Skin of body (tissue), 2 donors: ENCODE data around the gene CHI3L1. TPM values are rescaled to one million over a fixed set of nuclear protein-coding genes. Genes with fewer than 3 reads are reported as not detected.

Experiments used
- DNase-seq: peaks from one replicate; lab custom pipeline; 2025; lab: John Stamatoyannopoulos, UW
- total RNA-seq: library from RNA; depleted of rRNA; stranded (reverse); fragments of >200 nt; gene quantifications from one replicate; pipeline ENCODE4 v1.2.3, GENCODE V29; 2014

Gene CHI3L1
- total RNA-seq, 1 donor from 2014 or later: 42.2 TPM

DNA sequence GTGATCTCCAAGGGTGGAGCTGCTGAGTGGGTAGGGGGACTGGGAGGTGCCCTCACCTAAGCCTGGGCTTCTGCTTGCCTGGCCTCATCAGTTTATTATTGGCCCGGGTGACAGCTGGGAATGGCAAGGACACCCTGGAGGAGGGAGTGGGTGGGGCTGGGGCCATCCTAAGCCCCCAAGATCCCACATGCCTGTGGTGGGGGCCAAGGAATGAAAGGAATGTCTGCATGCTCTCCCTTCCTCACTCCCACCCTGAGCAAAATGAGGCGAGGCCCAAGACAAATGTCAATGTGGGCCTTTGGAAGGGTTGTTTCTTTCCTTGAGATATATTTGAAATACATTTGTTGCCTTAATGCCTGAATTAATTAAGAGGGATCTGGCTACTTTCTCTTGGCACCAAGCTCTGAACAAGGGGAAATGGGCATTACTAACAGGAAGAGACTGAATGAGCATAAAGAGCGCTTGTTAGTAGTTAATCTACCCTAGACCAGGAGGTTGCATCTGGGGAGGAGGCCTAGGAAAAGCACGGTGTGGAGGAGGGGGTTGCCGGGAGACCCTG, 19.7 kb upstream of the CHI3L1 start:
- DNase-seq: no peak

GRCh38 chr1:203204756-203205155, 18.3 kb upstream of the CHI3L1 start:
- no peak for DNase-seq

DNA sequence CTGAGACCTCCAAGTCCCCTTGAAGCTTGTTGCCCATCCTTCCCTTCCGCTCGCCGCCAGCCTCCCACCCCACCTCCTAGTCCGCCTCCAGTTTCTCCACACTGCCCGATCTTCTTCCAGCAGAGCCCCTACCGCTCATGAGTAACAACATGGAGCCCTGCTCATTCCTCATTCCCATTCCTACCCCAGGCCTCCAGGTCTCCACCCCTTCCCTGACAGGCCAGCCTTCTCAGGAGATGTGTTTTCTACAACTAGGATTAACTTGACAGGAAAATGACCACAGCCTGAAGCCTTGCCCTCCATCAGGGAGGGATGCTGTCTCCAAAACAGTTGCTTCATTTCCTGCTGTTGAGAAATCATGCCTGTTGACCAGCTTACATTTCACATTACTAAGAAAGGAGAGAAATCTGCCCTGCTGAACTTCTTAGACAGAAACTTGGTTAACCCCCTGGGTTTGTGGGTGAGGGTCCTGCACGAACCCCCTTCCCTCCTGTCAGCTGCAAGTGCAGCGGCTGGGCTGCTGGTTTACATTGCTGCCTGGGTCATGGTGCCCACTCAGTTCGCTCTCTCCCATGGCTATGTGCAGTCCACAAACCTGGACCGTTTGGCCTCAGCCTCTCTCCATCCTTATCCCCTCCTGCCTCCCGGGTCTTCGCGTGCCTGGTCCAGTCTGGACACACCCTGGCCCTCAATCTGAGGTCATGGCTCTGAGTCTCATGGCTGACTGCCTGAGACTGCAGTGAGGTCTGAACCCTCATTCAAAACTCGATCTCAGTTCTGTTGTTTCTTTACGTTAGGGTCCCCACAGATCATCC, 16.1 kb upstream of the CHI3L1 start:
- DNase-seq: no peak

GRCh38 chr1:203201516-203202205, 15.2 kb upstream of the CHI3L1 start:
- DNase-seq: no peak

DNA sequence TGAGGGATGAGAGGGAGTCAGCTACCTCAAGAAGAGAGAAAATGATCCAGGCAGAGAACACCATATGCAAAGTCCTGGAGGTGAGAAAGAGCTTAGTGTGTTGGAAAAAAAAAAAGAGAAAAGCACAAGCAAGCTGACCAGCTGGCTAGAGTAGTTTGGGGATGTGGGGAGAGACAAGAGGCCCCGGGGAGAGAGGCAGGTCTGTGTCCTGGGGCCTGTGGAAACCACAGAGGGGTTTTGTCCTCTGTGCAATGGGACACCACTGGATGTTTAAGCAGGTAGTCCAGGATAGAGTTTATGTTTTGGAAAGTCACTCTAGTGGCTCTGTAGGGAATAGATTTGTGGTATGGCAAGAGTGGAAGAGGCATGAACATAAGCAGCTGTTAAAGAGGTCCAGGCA, 14.4 kb upstream of the CHI3L1 start:
- DNase-seq: no peak

DNA sequence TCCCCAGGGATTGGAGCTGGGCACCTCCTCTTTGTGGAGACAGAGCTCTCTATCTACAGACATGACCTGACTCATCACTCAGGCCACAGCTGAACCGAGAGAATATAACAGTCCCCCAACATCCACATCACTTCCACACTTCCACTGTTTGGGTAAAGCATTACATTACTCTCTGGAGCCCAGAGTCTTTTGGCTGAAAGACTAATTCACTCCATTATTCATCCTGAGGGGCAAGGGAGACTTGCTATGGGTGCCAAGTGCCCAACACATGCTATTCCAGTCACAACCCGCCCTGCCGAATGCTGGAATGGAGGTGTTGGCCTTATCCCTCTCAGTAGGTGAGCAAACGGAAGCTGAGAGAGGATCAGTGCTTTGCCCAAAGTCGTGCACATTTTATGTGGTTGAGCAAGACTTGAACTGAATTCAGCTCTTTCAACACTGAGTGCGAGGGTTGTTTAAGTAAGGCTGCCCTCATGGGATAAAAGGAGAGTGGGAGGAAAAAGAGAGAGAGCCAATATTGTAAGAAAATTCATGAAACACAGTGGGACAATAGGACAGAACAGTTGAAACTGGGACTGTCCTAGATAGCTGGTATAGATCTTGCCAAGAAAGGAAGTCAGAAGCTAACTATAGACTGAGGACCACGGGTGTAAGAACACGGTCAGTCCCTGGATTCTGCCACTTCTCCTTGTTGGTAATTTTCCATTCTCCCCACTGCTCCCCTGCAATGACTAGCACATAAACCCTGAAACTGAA, 13.5 kb upstream of the CHI3L1 start:
- DNase-seq: no peak

DNA sequence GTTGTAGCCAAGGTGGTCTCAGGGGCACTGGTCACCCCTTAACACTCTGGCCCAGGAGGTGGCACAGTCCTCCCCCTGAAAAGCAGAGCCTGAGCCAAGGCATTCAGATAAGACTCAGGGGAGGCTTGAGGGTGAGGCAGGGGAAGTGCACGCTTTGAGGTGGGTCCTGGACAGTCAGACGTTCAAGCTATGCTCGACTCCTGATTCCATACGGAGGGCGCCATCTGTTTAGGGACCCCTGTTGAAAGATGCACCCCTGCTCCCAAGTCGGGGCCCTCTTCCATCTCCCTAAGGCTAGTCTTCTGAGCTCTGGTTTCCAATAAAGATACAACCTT, 12.9 kb upstream of the CHI3L1 start:
- no peak for DNase-seq

GRCh38 chr1:203199002-203199401, 12.5 kb upstream of the CHI3L1 start:
- no peak for DNase-seq

GRCh38 chr1:203197625-203198024, 11.1 kb upstream of the CHI3L1 start:
- no peak for DNase-seq

DNA sequence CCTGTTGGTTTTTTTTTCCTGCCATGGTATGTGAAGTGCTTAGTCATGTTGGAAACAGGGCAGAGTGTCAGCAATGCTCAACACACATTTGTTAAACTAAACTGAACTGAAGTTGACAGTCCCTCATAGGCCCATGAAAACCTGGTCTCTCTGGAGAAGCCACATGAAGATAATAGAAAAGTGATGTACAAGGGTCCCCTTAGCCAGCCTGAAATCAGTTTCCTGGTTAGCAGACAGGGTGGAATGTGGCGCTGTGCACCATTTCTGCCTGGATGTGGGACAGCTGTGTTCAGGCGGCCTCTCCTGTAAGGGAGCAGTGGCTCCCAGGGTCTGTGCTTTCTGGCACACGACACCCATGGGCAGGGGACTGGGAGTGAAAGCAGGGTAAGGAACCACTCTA, 9.9 kb upstream of the CHI3L1 start:
- DNase-seq: no peak

- DNase-seq: no peak
Measured at GRCh38 chr1:203190949-203191348, 4.4 kb upstream of the CHI3L1 start.

- no peak for DNase-seq
Measured at GRCh38 chr1:203189951-203190352, 3.4 kb upstream of the CHI3L1 start.

DNA sequence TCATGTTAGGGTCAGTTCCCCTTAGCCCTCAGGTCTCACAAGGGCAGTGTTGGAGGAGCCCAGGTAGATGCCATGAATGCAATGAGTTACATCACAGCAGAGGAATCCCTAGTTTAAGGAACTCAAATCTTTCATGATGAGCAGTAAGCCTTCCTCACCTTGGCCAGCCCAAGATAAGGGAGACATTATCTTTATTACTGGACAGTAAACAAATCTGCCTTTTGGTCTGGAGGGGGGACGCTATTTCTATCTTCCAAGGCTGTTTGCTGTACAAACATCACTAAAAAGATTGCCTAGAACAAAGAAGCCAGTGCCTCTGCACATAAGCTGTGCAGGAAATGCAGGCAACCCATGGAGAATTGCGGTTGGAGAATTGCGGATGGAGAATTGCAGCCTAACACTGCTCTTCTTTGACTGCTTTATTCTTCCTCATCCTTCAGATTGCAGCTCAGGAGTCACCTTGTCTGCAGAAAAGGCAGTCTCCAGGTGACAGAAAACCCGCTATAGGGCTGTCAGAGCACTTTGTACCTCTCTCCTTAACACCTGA, 2.3 kb upstream of the CHI3L1 start:
- DNase-seq: no peak

- DNase-seq: no peak
Measured at GRCh38 chr1:203187689-203188264, 1.3 kb upstream of the CHI3L1 start.

DNA sequence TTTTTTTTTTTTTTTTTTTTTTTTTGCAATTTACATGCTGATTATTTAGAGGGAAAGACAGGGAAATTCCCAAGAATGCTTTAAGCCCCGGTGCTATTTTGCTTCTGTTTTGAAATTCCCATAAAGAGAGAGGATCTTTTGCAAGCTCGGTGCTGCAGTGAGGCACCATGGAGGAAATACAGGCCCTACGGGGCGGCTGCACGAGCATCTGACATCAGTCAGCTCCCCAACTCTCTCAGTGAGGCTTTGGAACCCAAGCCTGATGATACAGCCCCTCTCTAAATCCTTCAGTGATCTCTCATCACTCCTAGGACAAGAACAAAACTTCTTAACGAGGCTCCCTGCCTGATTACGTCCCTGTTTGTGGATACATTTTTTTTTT, 791 bp upstream of the CHI3L1 start:
- DNase-seq: no peak

GRCh38 chr1:203186091-203186445, 436 bp downstream of the CHI3L1 start:
- DNase-seq: no peak

GRCh38 chr1:203185585-203185984, 919 bp downstream of the CHI3L1 start:
- DNase-seq: no peak

GRCh38 chr1:203185061-203185461, 1.4 kb downstream of the CHI3L1 start:
- no peak for DNase-seq

GRCh38 chr1:203184467-203184866, 2.0 kb downstream of the CHI3L1 start:
- DNase-seq: no peak

- no peak for DNase-seq
Measured at GRCh38 chr1:203183828-203184227, 2.7 kb downstream of the CHI3L1 start.

DNA sequence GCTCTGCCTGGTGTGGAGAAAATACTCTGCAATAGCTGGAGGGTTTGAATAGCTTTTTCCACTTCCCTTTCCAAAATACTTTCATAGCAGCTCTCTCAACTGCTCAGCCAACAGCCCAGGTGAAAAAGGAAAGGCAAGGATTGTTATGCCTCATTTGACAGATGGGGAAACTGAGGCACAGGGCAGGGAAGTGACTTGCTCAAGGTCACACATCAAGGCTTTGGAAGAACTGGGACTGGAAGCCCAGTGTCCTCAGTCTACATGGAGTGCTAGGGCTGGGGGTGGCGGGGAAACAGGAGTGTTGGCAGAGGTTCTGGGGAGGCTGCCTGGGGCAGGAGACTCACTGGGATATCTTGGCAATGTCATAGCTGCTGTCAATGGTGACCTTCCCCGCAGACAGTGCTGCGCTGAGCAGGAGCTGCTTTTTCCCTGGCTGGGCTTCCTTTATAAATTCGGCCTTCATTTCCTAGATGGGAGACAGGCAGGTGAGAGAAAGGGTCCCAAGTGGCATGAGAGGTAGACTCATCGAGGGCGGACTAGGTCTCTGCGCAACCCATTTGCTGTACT, 4.0 kb downstream of the CHI3L1 start:
- no peak for DNase-seq
